Left kidney (tissue), 2 donors: ENCODE data around the gene EYS. TPM values are rescaled to one million over a fixed set of nuclear protein-coding genes. Genes with fewer than 3 reads are reported as not detected.

Experiments used
- DNase-seq: peaks from one replicate; pipeline ENCODE4 v3.0.0-alpha.2; 2013
- polyA plus RNA-seq: library from polyadenylated mRNA; unstranded; fragments of 120-200 nt; gene quantifications from one replicate; pipeline ENCODE4 v1.2.1, GENCODE V29; 2013; ENCODE audit not compliant: insufficient read length

EYS gene
- polyA plus RNA-seq, 1 donor, result 0.96 TPM

- DNase-seq, result no peak
Observed at GRCh38 chr6:64817525-64817924, 889.5 kb downstream of the EYS start.

GRCh38 chr6:64815718-64816117 is 891.3 kb downstream of the EYS start:
- no peak for DNase-seq

GRCh38 chr6:64812138-64812537 is 894.9 kb downstream of the EYS start:
- DNase-seq, result no peak

- DNase-seq, result no peak
Observed at GRCh38 chr6:64811119-64811518, 895.9 kb downstream of the EYS start.

GRCh38 chr6:64807785-64808184 is 899.2 kb downstream of the EYS start:
- DNase-seq, result no peak

- DNase-seq, result no peak
Observed at GRCh38 chr6:64803470-64804166, 903.4 kb downstream of the EYS start.

- no peak for DNase-seq
Observed at GRCh38 chr6:64792534-64792933, 914.5 kb downstream of the EYS start.

- DNase-seq, result no peak
Observed at GRCh38 chr6:64789476-64789875, 917.5 kb downstream of the EYS start.

GRCh38 chr6:64786736-64787135 is 920.3 kb downstream of the EYS start:
- DNase-seq, result no peak

- no peak for DNase-seq
Observed at GRCh38 chr6:64782877-64783276, 924.1 kb downstream of the EYS start.

- DNase-seq, result no peak
Observed at GRCh38 chr6:64777941-64778785, 928.9 kb downstream of the EYS start.

GRCh38 chr6:64776359-64776758 is 930.7 kb downstream of the EYS start:
- DNase-seq, result no peak

GRCh38 chr6:64774881-64775280 is 932.1 kb downstream of the EYS start:
- no peak for DNase-seq

GRCh38 chr6:64750910-64751309 is 956.1 kb downstream of the EYS start:
- DNase-seq, result no peak

GRCh38 chr6:64737418-64737817 is 969.6 kb downstream of the EYS start:
- DNase-seq, result no peak

- DNase-seq, result no peak
Observed at GRCh38 chr6:64736421-64736950, 970.5 kb downstream of the EYS start.

GRCh38 chr6:64733433-64733832 is 973.6 kb downstream of the EYS start:
- no peak for DNase-seq

GRCh38 chr6:64732888-64733287 is 974.1 kb downstream of the EYS start:
- no peak for DNase-seq

GRCh38 chr6:64729522-64729921 is 977.5 kb downstream of the EYS start:
- DNase-seq, result no peak

- no peak for DNase-seq
Observed at GRCh38 chr6:64727075-64727474, 980.0 kb downstream of the EYS start.

GRCh38 chr6:64724091-64724490 is 982.9 kb downstream of the EYS start:
- no peak for DNase-seq

GRCh38 chr6:64723327-64724058 is 983.5 kb downstream of the EYS start:
- no peak for DNase-seq

- DNase-seq, result no peak
Observed at GRCh38 chr6:64721865-64722264, 985.2 kb downstream of the EYS start.
